Activated naive CD8-positive, alpha-beta T cell treated with anti-CD3 and anti-CD28 coated beads, Interleukin-2, amount 50 U/mL, for 24 hours (primary cell): ENCODE measurements around the gene FGD2.

Experiments used
- ATAC-seq: fragments of 150-1000 bp; cut with Tn5 transposase; one replicate; pipeline ENCODE4 v1.10.0; 2021
- DNase-seq: peaks from one replicate; pipeline ENCODE4 v3.0.0; 2021
- H3K27ac Mint-ChIP-seq: one replicate; pipeline ENCODE4 v1.8.0; 2021; ENCODE audit warnings: mild to moderate bottlenecking, mixed read lengths
- H3K27me3 Mint-ChIP-seq: one replicate; pipeline ENCODE4 v1.8.0; 2021; ENCODE audit warnings: mixed read lengths
- H3K36me3 Mint-ChIP-seq: one replicate; pipeline ENCODE4 v1.8.0; 2021; ENCODE audit warnings: low read depth, mixed read lengths
- H3K4me1 Mint-ChIP-seq: one replicate; pipeline ENCODE4 v1.8.0; 2021; ENCODE audit warnings: mixed read lengths
- H3K4me3 Mint-ChIP-seq: one replicate; pipeline ENCODE4 v1.8.0; 2021; ENCODE audit warnings: mild to moderate bottlenecking, moderate library complexity, mixed read lengths
- H3K9me3 Mint-ChIP-seq: one replicate; pipeline ENCODE4 v1.8.0; 2021; ENCODE audit warnings: mixed read lengths

The FGD2 gene

DNA sequence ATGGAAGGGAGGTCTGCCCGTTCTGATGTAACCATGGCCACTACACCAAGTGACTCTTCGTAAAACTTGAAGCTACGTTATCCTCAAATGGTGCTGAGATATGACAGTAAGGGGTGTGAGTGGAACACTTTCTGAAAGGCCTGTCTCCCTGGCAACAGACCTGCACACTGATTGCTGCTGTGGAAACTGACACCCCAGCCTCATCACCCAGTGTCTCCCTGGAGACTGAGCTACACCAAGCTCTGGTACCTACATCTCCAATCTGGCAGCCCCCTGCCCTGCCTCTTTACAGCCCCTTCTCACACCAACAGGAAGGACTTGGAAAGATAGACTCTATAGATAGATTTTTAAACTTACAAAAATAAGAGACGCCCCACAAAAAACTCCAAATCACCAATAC lies 37.7 kb upstream of the FGD2 start:
- ATAC-seq (peak; percentile 11), DNase-seq (no peak)
- Mint-ChIP-seq H3K4me3 (no peak overlapping the region), H3K27me3 (no peaks in the 10 kb centered on the region), H3K36me3 (peaks cover 31% of the 10 kb centered on the region), H3K9me3 (no peaks in the 10 kb centered on the region), H3K4me1 (peaks cover 17% of the 10 kb centered on the region), H3K27ac (no peak overlapping the region)

DNA sequence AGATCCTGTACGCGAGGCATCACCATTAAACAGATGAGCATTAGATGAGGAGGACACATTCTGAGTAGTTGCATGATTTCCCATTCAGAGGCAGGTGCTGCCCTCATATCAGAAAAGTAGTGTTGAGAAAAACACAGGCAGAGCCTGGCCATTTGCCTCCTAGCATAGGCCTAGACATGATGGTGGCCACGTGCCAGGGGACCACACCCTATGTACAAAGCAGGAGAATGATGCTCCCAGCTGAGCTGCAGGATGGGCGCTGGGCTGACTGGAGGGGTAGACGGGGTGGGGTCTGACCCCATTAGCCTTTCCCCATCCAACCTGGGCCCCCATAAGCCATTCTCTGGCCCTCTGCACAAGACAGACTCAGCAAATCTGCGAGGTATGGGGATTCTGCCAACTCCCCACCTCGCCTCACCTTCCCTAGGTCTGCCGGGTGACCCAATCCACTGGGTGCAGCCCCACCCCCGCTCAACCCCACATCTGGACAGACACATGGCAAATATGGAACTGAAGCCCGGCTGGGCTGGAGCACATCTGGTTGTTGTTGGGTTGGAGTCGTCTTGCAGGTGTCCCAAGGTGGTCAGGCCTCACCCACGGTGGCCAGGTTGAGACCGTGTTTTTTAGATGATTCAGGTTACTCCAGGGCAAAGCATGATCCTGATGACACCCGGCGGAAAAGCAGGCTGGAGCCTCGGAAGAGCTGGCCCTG lies 37.0 kb upstream of the FGD2 start:
- H3K4me3 Mint-ChIP-seq, result no peak overlapping the region
- DNase-seq (no peak), ATAC-seq (no peak)
- no peak overlapping the region for H3K27ac Mint-ChIP-seq
- H3K4me1 Mint-ChIP-seq, result peaks cover 10% of the 10 kb centered on the region
- peaks cover 34% of the 10 kb centered on the region for H3K36me3 Mint-ChIP-seq
- no peaks in the 10 kb centered on the region for H3K27me3 Mint-ChIP-seq
- no peaks in the 10 kb centered on the region for H3K9me3 Mint-ChIP-seq

DNA sequence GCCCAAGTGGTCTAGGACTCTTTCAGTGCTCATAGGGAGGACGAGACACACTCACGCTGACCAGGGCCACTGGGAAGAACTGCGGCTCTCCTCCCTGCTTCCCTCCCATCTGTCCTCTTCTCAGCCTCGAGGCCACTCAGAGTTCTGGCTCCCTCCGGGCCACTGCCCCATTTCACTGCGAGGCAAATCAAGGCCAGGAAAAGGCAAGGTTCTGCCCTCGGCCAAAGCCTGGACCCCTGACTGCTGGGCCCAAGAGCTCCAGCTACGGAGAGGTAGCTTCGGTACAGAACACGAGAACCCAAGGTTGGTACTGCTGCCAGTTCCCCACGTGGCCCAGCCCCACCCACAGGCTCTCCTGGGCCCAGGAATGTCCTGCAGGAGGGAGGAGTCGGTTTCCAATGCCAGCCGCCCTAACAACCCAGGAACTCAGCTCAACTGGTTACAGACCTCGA lies 36.2 kb upstream of the FGD2 start:
- no peak overlapping the region for H3K4me3 Mint-ChIP-seq
- ATAC-seq (no peak), DNase-seq (no peak)
- H3K27ac Mint-ChIP-seq, result no peak overlapping the region
- H3K9me3 Mint-ChIP-seq, result no peaks in the 10 kb centered on the region
- no peaks in the 10 kb centered on the region for H3K27me3 Mint-ChIP-seq
- H3K4me1 Mint-ChIP-seq, result peaks cover 8% of the 10 kb centered on the region
- peaks cover 39% of the 10 kb centered on the region for H3K36me3 Mint-ChIP-seq

GRCh38 chr6:36969988-36970891 lies 35.2 kb upstream of the FGD2 start:
- H3K4me1 Mint-ChIP-seq, result no peaks in the 10 kb centered on the region
- ATAC-seq (no peak), DNase-seq (no peak)
- no peaks in the 10 kb centered on the region for H3K9me3 Mint-ChIP-seq
- H3K4me3 Mint-ChIP-seq, result no peak overlapping the region
- H3K36me3 Mint-ChIP-seq, result peaks cover 41% of the 10 kb centered on the region
- H3K27ac Mint-ChIP-seq, result no peak overlapping the region
- no peaks in the 10 kb centered on the region for H3K27me3 Mint-ChIP-seq

- H3K27me3 Mint-ChIP-seq, result no peaks in the 10 kb centered on the region
- H3K4me3 Mint-ChIP-seq, result no peak overlapping the region
- H3K27ac Mint-ChIP-seq, result no peak overlapping the region
- peaks cover 46% of the 10 kb centered on the region for H3K36me3 Mint-ChIP-seq
- H3K9me3 Mint-ChIP-seq, result no peaks in the 10 kb centered on the region
- DNase-seq, result no peak
- H3K4me1 Mint-ChIP-seq, result no peaks in the 10 kb centered on the region
- ATAC-seq, result no peak
Observed at GRCh38 chr6:36970892-36971842, 34.3 kb upstream of the FGD2 start.

GRCh38 chr6:36971921-36972673 lies 33.4 kb upstream of the FGD2 start:
- H3K4me1 Mint-ChIP-seq, result no peaks in the 10 kb centered on the region
- H3K9me3 Mint-ChIP-seq, result no peaks in the 10 kb centered on the region
- no peaks in the 10 kb centered on the region for H3K27me3 Mint-ChIP-seq
- DNase-seq, result no peak
- H3K36me3 Mint-ChIP-seq, result peaks cover 44% of the 10 kb centered on the region
- no peak overlapping the region for H3K27ac Mint-ChIP-seq
- ATAC-seq, result no peak
- H3K4me3 Mint-ChIP-seq, result no peak overlapping the region

DNA sequence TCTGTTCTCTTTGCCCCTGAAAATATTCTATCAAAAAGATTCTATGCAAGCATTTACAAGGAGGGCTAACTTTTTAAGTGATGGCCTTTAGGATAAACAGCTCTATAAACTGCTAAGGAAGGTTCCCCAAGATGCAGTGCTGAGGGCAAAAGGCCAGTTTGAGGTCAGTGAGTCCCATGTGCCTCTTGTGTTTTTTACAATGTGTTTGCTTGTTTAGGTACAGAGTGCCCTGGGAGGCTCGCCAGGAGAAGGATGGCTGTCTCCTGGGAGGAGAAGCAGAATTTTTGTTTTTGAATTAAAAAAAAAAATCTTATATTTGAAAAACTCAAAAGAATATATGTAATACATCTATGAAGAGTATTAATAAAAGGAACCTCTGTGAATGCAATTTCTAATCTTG lies 32.3 kb upstream of the FGD2 start:
- DNase-seq, result no peak
- Mint-ChIP-seq H3K36me3 (peaks cover 48% of the 10 kb centered on the region), H3K27me3 (no peaks in the 10 kb centered on the region), H3K27ac (no peak overlapping the region), H3K4me3 (no peak overlapping the region), H3K4me1 (no peaks in the 10 kb centered on the region), H3K9me3 (no peaks in the 10 kb centered on the region)
- ATAC-seq, result no peak

GRCh38 chr6:36973647-36974046 lies 31.8 kb upstream of the FGD2 start:
- H3K4me1 Mint-ChIP-seq, result no peaks in the 10 kb centered on the region

DNA sequence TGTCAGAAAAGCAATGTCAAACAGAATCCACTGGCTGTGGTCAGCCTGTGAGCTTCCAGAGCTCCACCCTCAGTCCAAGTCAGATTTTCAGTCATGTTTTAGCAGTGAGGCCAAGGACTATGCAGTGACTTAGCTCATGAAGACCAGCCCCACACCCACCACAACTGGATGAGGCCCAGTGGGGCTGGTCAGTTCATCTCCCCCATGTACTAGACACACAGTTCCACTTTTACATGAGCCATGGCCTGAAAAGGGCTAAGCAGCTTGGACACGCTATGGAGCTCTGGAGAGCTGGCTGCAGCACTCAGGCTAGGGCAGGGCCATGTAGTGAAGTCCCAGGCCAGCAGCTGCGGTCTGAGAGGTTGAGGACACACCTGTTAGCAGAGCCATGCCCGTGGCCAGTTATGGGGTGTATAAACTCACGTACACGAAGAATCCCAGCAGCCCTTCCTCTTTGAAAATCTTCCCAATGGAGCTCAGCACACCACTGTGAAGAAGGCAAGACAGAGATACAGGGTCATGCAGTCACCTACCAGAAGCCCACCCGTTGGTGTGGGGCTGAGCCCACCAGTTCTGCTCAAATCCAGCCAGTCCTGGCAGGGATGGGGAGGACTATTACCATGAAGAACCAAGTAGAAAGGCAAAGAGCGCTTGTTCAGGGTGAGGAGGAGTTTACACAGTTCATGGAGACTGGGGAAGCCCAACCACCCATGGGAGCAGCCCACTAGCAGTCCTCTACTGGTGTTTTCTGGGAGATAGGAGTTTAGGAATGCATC lies 30.0 kb upstream of the FGD2 start:
- Mint-ChIP-seq H3K27ac (no peak overlapping the region), H3K4me3 (no peak overlapping the region), H3K36me3 (peaks cover 43% of the 10 kb centered on the region), H3K4me1 (peaks cover 8% of the 10 kb centered on the region), H3K9me3 (no peaks in the 10 kb centered on the region), H3K27me3 (no peaks in the 10 kb centered on the region)
- no peak for DNase-seq
- ATAC-seq, result no peak

More at GRCh38 chr6:36973647-36974046, 31.8 kb upstream of the FGD2 start:
- no peak overlapping the region for H3K27ac Mint-ChIP-seq
- peaks cover 43% of the 10 kb centered on the region for H3K36me3 Mint-ChIP-seq
- H3K27me3 Mint-ChIP-seq, result no peaks in the 10 kb centered on the region
- no peak for DNase-seq
- no peak overlapping the region for H3K4me3 Mint-ChIP-seq
- no peak for ATAC-seq
- no peaks in the 10 kb centered on the region for H3K9me3 Mint-ChIP-seq

DNA sequence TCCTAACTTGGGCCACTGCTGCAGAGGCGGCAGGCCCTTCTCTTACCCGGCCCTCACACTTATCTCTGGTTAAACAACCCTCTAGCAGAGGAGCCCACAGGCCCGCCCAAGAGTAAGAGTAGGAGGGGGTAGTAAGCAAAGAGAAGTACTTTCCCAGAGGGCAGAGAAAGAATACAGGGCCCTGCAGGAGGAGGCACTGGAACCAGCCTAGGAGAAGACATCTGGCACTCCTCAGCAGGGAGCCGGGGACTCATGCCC lies 29.5 kb upstream of the FGD2 start:
- Mint-ChIP-seq H3K27me3 (no peaks in the 10 kb centered on the region), H3K4me3 (no peak overlapping the region), H3K4me1 (peaks cover 12% of the 10 kb centered on the region), H3K9me3 (no peaks in the 10 kb centered on the region), H3K36me3 (peaks cover 43% of the 10 kb centered on the region), H3K27ac (no peak overlapping the region)
- DNase-seq, result no peak
- no peak for ATAC-seq

DNA sequence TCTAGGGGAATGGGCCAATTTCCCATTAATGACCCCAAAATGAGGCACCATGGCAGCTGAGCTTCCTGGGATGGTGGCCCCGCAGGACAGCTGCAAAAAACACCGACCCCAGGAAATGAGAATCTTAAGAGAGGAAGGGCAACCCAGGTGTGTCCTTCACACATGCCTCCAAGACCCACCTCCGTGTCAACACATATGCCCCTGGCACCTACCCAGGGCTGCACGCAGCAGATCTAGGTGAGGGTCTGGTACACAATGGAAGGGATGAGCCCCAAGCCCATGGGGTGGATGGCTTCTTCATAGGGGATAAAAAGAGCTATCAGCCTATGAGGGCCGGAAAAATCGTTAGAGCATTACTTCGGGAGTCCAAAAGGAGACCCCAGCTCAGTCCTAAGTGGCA lies 28.9 kb upstream of the FGD2 start:
- H3K4me3 Mint-ChIP-seq, result no peak overlapping the region
- peaks cover 43% of the 10 kb centered on the region for H3K36me3 Mint-ChIP-seq
- no peaks in the 10 kb centered on the region for H3K27me3 Mint-ChIP-seq
- DNase-seq (no peak), ATAC-seq (no peak)
- no peaks in the 10 kb centered on the region for H3K9me3 Mint-ChIP-seq
- H3K4me1 Mint-ChIP-seq, result peaks cover 15% of the 10 kb centered on the region
- no peak overlapping the region for H3K27ac Mint-ChIP-seq

GRCh38 chr6:36976931-36977330 lies 28.5 kb upstream of the FGD2 start:
- DNase-seq, result no peak
- no peak for ATAC-seq
- H3K4me3 Mint-ChIP-seq, result no peak overlapping the region
- H3K9me3 Mint-ChIP-seq, result no peaks in the 10 kb centered on the region
- peaks cover 42% of the 10 kb centered on the region for H3K36me3 Mint-ChIP-seq
- peaks cover 20% of the 10 kb centered on the region for H3K4me1 Mint-ChIP-seq
- no peak overlapping the region for H3K27ac Mint-ChIP-seq
- no peaks in the 10 kb centered on the region for H3K27me3 Mint-ChIP-seq

- Mint-ChIP-seq H3K27me3 (no peaks in the 10 kb centered on the region), H3K36me3 (peaks cover 41% of the 10 kb centered on the region), H3K4me1 (peaks cover 22% of the 10 kb centered on the region), H3K4me3 (no peak overlapping the region), H3K27ac (no peak overlapping the region), H3K9me3 (no peaks in the 10 kb centered on the region)
- no peak for DNase-seq
- ATAC-seq, result no peak
Observed at GRCh38 chr6:36977470-36977941, 27.9 kb upstream of the FGD2 start.
